Stimulated activated effector memory CD8-positive, alpha-beta T cell treated with anti-CD3 and anti-CD28 coated beads, Interleukin-12 subunit alpha, Interleukin-12 subunit beta, amount 100 ng/mL, for 72 hours (primary cell): ENCODE results near the gene HUNK.

ENCODE experiments used
- ATAC-seq: fragments of 150-1000 bp; cut with Tn5 transposase; 2 replicates; pipeline ENCODE4 v1.10.0; 2021
- DNase-seq, 2 donors: peaks; one replicate each; pipeline ENCODE4 v3.0.0; 2021 to 2022; ENCODE audit warnings: low spot score in 2 of 2
- H3K27ac Mint-ChIP-seq: one replicate; pipeline ENCODE4 v1.8.0; 2022; ENCODE audit warnings: mild to moderate bottlenecking, mixed read lengths
- H3K36me3 Mint-ChIP-seq: one replicate; pipeline ENCODE4 v1.8.0; 2022; ENCODE audit warnings: mild to moderate bottlenecking, mixed read lengths
- H3K4me1 Mint-ChIP-seq: one replicate; pipeline ENCODE4 v1.8.0; 2022; ENCODE audit warnings: mixed read lengths
- H3K4me3 Mint-ChIP-seq: one replicate; pipeline ENCODE4 v1.8.0; 2022; ENCODE audit warnings: mild to moderate bottlenecking, mixed read lengths
- H3K9me3 Mint-ChIP-seq: one replicate; pipeline ENCODE4 v1.8.0; 2022; ENCODE audit warnings: mixed read lengths

Gene HUNK

GRCh38 chr21:31900121-31900895 lies 27.5 kb downstream of the HUNK start:
- DNase-seq: no peak
- ATAC-seq: no peak
- H3K4me3 Mint-ChIP-seq: no peak overlapping the region
- H3K27ac Mint-ChIP-seq: peak overlapping the region; percentile 67
- no peaks in the 10 kb centered on the region for H3K4me1 Mint-ChIP-seq
- no peaks in the 10 kb centered on the region for H3K36me3 Mint-ChIP-seq
- no peaks in the 10 kb centered on the region for H3K9me3 Mint-ChIP-seq

DNA sequence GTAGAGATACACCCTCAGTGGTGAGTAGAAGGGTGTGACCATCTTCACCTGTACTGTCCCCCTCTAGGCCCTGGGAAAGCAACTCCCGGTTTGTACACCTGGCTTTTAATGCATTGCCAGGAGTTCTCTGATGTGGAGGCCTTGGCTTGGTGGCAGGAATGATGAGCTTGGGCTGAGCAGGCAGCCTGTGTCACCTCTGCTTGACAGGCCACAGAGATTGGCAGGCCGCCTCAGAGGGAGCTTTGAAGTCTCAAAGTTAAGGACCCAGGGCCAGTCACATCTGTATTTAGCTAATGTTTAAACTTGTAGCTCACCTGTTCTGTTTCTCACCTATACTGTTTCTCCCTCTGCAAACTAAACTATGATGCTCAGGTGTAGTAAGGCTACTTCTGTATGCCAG lies 28.5 kb downstream of the HUNK start:
- H3K4me1 Mint-ChIP-seq: no peaks in the 10 kb centered on the region
- no peaks in the 10 kb centered on the region for H3K36me3 Mint-ChIP-seq
- H3K9me3 Mint-ChIP-seq: no peaks in the 10 kb centered on the region
- DNase-seq: no peak
- H3K27ac Mint-ChIP-seq: no peak overlapping the region
- no peak overlapping the region for H3K4me3 Mint-ChIP-seq
- ATAC-seq: no peak

- Mint-ChIP-seq H3K4me3 (no peak overlapping the region), H3K9me3 (no peaks in the 10 kb centered on the region), H3K4me1 (no peaks in the 10 kb centered on the region), H3K36me3 (no peaks in the 10 kb centered on the region), H3K27ac (no peak overlapping the region)
- ATAC-seq (no peak), DNase-seq (no peak)
These were observed 29.6 kb downstream of the HUNK start for GRCh38 chr21:31902438-31902837.

GRCh38 chr21:31903896-31904295 lies 31.1 kb downstream of the HUNK start:
- H3K36me3 Mint-ChIP-seq: no peaks in the 10 kb centered on the region
- no peak overlapping the region for H3K4me3 Mint-ChIP-seq
- H3K4me1 Mint-ChIP-seq: no peaks in the 10 kb centered on the region
- ATAC-seq: no peak
- DNase-seq: no peak
- no peaks in the 10 kb centered on the region for H3K9me3 Mint-ChIP-seq
- no peak overlapping the region for H3K27ac Mint-ChIP-seq

DNA sequence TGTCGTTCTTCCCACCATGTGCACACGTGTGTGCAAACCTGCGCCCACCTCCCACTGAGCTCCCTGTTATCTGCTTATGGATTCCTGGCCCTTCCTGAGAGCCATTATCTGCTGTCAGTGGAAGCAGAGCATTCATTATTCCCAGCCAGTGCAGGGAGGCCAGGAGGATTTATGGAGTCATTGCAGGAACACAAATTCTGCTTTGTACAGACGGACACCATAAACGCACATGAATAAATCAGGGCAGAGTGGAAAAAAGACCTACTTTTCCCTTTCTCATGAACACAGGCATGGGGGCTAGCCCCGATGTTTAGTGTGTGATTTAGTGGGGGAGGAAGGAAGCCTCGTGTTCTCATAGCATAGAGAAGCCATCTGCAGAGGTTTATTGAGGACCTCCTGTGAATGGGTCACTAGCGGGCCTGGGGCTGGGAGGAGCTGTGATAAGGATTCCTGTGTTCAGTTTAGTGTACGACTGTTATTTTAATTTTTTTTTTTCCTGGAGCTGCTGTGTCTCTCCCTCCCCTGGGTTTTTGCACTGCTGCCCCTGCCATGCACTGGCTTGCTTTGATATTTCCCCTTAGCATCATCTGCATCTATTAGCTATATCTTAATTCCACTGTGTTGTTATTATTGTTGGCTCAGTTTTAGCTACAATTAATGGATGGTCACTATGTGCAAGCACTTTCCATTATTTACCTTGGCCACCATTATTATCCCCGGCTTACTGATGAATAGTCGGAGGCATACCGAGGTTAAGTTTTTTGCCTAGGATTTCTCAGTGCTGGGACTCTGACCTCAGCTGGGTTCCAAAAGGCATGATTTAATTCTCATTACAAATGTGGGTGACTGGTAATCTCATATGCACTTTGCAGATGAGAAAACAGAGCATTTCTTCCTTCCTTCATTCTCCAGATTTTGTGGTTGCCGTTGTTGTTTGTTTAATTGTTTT lies 33.0 kb downstream of the HUNK start:
- H3K9me3 Mint-ChIP-seq: no peaks in the 10 kb centered on the region

GRCh38 chr21:31908106-31909031 lies 35.5 kb downstream of the HUNK start:
- Mint-ChIP-seq H3K4me3 (no peak overlapping the region), H3K4me1 (no peaks in the 10 kb centered on the region), H3K9me3 (no peaks in the 10 kb centered on the region), H3K36me3 (no peaks in the 10 kb centered on the region), H3K27ac (no peak overlapping the region)
- ATAC-seq: no peak
- DNase-seq: no peak

More for the DNA sequence above, 33.0 kb downstream of the HUNK start:
- Mint-ChIP-seq H3K4me1 (no peaks in the 10 kb centered on the region), H3K4me3 (no peak overlapping the region), H3K27ac (no peak overlapping the region), H3K36me3 (no peaks in the 10 kb centered on the region)
- DNase-seq (no peak), ATAC-seq (no peak)

- Mint-ChIP-seq H3K4me3 (no peak overlapping the region), H3K36me3 (no peaks in the 10 kb centered on the region), H3K27ac (no peak overlapping the region), H3K9me3 (no peaks in the 10 kb centered on the region), H3K4me1 (no peaks in the 10 kb centered on the region)
- ATAC-seq (no peak), DNase-seq (no peak)
These were observed 36.6 kb downstream of the HUNK start for GRCh38 chr21:31909153-31910073.

DNA sequence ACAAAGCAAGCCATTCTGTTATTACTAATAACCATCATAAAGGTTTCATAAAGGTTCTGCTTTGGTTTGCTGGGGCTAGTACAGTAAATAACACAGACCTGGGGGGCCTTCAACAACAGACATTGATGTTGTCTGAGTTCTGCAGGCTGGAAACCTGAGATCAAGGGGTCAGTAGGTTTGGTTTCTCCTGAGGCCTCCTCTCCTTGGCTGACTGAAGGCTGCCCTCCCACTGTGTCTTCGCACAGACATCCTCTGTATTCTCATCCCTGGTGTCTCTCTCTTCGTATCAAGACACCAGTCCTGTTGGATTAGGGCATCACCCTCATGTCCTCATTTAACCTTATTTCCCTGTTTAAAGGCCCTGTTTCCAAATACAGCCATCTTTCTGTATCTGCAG lies 37.3 kb downstream of the HUNK start:
- no peak for DNase-seq
- no peak overlapping the region for H3K27ac Mint-ChIP-seq
- H3K36me3 Mint-ChIP-seq: no peaks in the 10 kb centered on the region
- H3K4me1 Mint-ChIP-seq: no peaks in the 10 kb centered on the region
- ATAC-seq: no peak
- H3K9me3 Mint-ChIP-seq: no peaks in the 10 kb centered on the region
- H3K4me3 Mint-ChIP-seq: no peak overlapping the region

DNA sequence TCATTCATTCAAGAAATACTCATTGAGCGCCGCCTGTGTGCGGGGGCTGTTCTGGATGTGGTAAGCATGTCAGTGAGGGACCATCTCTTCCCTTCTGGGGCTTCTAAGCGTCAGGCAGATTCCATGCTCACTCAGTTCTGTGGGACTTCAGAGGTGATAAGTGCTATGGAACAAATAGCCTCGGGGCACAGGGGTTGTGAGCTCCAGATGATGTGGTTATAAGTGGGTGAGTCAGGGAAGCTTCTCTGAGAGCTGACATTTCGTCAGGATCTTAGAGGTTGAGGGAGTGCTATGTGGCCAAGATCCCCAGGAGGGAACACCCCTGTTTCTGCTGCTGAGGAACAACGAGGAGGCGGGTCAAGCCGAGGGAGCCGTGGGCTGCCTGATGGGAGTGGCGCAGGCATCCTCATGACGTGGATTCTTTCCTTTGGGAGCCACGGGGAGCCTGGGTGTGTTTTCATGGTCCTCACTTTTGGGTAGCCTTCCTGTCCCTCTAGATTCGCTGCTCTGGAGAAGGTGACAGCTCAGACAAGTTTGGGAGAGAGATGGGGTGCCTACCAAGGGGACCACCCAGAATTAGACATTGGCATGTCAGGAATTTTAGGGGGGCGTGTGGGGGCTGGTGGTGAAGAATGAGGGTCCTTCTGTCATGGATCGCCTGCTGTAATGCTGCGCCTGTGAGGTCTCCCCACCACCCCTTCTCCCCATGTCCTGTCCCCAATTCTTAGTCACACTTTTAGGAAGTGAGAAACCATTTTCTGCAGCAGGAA lies 38.5 kb downstream of the HUNK start:
- no peak for ATAC-seq
- H3K4me3 Mint-ChIP-seq: no peak overlapping the region
- H3K36me3 Mint-ChIP-seq: no peaks in the 10 kb centered on the region
- H3K4me1 Mint-ChIP-seq: no peaks in the 10 kb centered on the region
- no peak overlapping the region for H3K27ac Mint-ChIP-seq
- DNase-seq: no peak
- H3K9me3 Mint-ChIP-seq: no peaks in the 10 kb centered on the region

- ATAC-seq (no peak), DNase-seq (no peak)
- Mint-ChIP-seq H3K4me3 (no peak overlapping the region), H3K27ac (no peak overlapping the region), H3K4me1 (no peaks in the 10 kb centered on the region), H3K9me3 (no peaks in the 10 kb centered on the region), H3K36me3 (no peaks in the 10 kb centered on the region)
These were observed 39.7 kb downstream of the HUNK start for GRCh38 chr21:31912501-31912900.

GRCh38 chr21:31913182-31913608 lies 40.4 kb downstream of the HUNK start:
- Mint-ChIP-seq H3K4me1 (no peaks in the 10 kb centered on the region), H3K4me3 (no peak overlapping the region), H3K9me3 (no peaks in the 10 kb centered on the region), H3K27ac (no peak overlapping the region), H3K36me3 (no peaks in the 10 kb centered on the region)
- ATAC-seq (no peak), DNase-seq (no peak)

DNA sequence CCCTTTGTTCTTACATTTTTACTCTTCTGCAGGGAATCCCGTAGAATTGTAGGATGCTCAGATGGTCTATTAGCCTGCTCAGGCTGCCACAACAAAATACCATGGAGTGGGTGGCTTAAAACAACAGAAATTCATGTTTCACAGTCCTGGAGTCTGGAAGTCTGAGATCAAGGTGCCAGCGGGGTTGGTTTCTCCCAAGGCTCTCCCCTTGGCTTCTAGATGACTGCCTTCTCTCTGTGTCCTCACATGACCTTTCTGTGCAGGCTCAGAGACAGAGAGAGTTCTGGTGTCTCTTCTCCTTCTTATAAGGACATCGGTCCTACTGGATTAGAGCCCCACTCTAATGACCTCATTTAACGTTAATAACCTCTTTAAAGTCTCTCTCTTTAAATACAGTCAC lies 41.7 kb downstream of the HUNK start:
- ATAC-seq (no peak), DNase-seq (no peak)
- H3K9me3 Mint-ChIP-seq: no peaks in the 10 kb centered on the region
- H3K4me1 Mint-ChIP-seq: no peaks in the 10 kb centered on the region
- no peak overlapping the region for H3K27ac Mint-ChIP-seq
- no peaks in the 10 kb centered on the region for H3K36me3 Mint-ChIP-seq
- H3K4me3 Mint-ChIP-seq: no peak overlapping the region

- no peaks in the 10 kb centered on the region for H3K4me1 Mint-ChIP-seq
- no peak overlapping the region for H3K27ac Mint-ChIP-seq
- DNase-seq: no peak
- H3K9me3 Mint-ChIP-seq: no peaks in the 10 kb centered on the region
- H3K36me3 Mint-ChIP-seq: no peaks in the 10 kb centered on the region
- H3K4me3 Mint-ChIP-seq: no peak overlapping the region
- ATAC-seq: no peak
These were observed 42.7 kb downstream of the HUNK start for GRCh38 chr21:31915566-31915965.

- H3K4me1 Mint-ChIP-seq: no peaks in the 10 kb centered on the region
- no peaks in the 10 kb centered on the region for H3K36me3 Mint-ChIP-seq
- DNase-seq (no peak), ATAC-seq (no peak)
- H3K9me3 Mint-ChIP-seq: no peaks in the 10 kb centered on the region
- no peak overlapping the region for H3K27ac Mint-ChIP-seq
- no peak overlapping the region for H3K4me3 Mint-ChIP-seq
These were observed 44.3 kb downstream of the HUNK start for GRCh38 chr21:31917108-31917507.
